K562 (cell line): ENCODE measurements around the gene DCXR. TPM values are rescaled to one million over a fixed set of nuclear protein-coding genes. Genes with fewer than 3 reads are reported as not detected.

Experiments
- ATAC-seq: fragments of 200-7000 bp; cut with Tn5 transposase; 3 replicates; pipeline ENCODE4 v1.9.1; 2020; ENCODE audit warnings: moderate library complexity
- BruUV-seq: library from RNA; stranded (reverse); fragments of 400-500 nt; replicated peaks from 2 replicates; lab custom pipeline; 2021; lab: Mats Ljungman, UMichigan
- CTCF ChIA-PET: fragments of 300-600 bp; formaldehyde crosslinking; extraction: SDS; loops from one replicate; lab custom pipeline; 2021; ENCODE audit warnings: low intra/inter-chr PET ratio; lab: Yijun Ruan, JAX
- POLR2A ChIA-PET: fragments of 300-600, 350-650 bp; sonication (Branson Sonifier 250); formaldehyde crosslinking; extraction: SDS; loops from one replicate; lab custom pipeline; 2021; ENCODE audit warnings: antibody characterized with exemption, inconsistent platforms; lab: Yijun Ruan, JAX
- DNase-seq, 4 experiments: peaks; one replicate each; pipeline versions ENCODE4 v3.0.0 to v3.0.0-alpha.2; 2011 to 2018; ENCODE audit warnings: low spot score in 3 of 4, mixed read lengths in 3 of 4; ENCODE audit errors: extremely low read depth in 1 of 4
- FAIRE-seq: peaks from 2 replicates; lab custom pipeline; 2011; peaks lifted over from hg19 to GRCh38; lab: Jason Lieb, UNC
- H2AFZ ChIP-seq: 2 replicates; pipeline ENCODE4 v1.6.0; 2011; ENCODE audit warnings: low read depth, low read length, control low read depth, inconsistent platforms
- H3K27ac ChIP-seq: fragments of 200-600 bp; 3 replicates; pipeline ENCODE4 v1.8.0; 2011; ENCODE audit warnings: low read depth, mild to moderate bottlenecking, control low read depth, inconsistent platforms, low read length, moderate library complexity, mixed read lengths; ENCODE audit errors: extremely low read depth
- H3K27me3 ChIP-seq, 2 experiments: fragments of 300-600 bp in 1 of 2; 2 replicates in 1 of 2; 3 replicates in 1 of 2; pipeline versions ENCODE4 v1.6.0 to v1.8.0; 2011; ENCODE audit warnings: inconsistent platforms in 2 of 2, low read length in 2 of 2, mild to moderate bottlenecking in 1 of 2, mixed read lengths in 1 of 2, moderate library complexity in 1 of 2; ENCODE audit not compliant: control insufficient read depth in 2 of 2, insufficient read depth in 2 of 2
- H3K36me3 ChIP-seq: fragments of 300-600 bp; 3 replicates; pipeline ENCODE4 v1.8.0; 2011; ENCODE audit warnings: mild to moderate bottlenecking, low read length, inconsistent platforms; ENCODE audit not compliant: control insufficient read depth, insufficient read depth
- H3K4me1 ChIP-seq, 2 experiments: fragments of 200-600 bp in 1 of 2; replicated peaks in 1 of 2; 2 replicates in 1 of 2; 3 replicates in 1 of 2; pipeline versions ENCODE4 v1.5.1 to v1.8.0; 2011; ENCODE audit warnings: inconsistent platforms in 2 of 2, low read length in 2 of 2, mild to moderate bottlenecking in 1 of 2, mixed read lengths in 1 of 2, moderate library complexity in 1 of 2; ENCODE audit not compliant: control insufficient read depth in 2 of 2, insufficient read depth in 2 of 2
- H3K4me2 ChIP-seq: 2 replicates; pipeline ENCODE4 v1.6.1; 2011; ENCODE audit warnings: low read length, control low read depth, inconsistent platforms, mixed read lengths; ENCODE audit not compliant: insufficient read depth
- H3K4me3 ChIP-seq: fragments of 200-600 bp; sonication (generic), shearing (Covaris generic); 2 replicates; pipeline ENCODE4 v1.5.1; 2016; ENCODE audit warnings: control low read depth, inconsistent platforms
- H3K79me2 ChIP-seq: fragments of 200-600 bp; 3 replicates; pipeline ENCODE4 v1.8.0; 2011; ENCODE audit warnings: low read length, inconsistent platforms; ENCODE audit not compliant: control insufficient read depth, insufficient read depth
- H3K9ac ChIP-seq, 2 experiments: 2 replicates each; pipeline versions ENCODE4 v1.6.0 to v1.6.1; 2011; ENCODE audit warnings: low read depth in 2 of 2, low read length in 2 of 2, control low read depth in 1 of 2, inconsistent platforms in 1 of 2, mild to moderate bottlenecking in 1 of 2, mixed read lengths in 1 of 2; ENCODE audit not compliant: insufficient read depth in 1 of 2
- H3K9me1 ChIP-seq: one replicate; pipeline ENCODE4 v1.6.0; 2011; ENCODE audit warnings: inconsistent platforms, mild to moderate bottlenecking, low read length, moderate library complexity; ENCODE audit not compliant: control insufficient read depth, insufficient read depth
- H3K9me3 ChIP-seq: replicated peaks from 2 replicates; pipeline ENCODE4 v1.5.1; 2011; ENCODE audit warnings: low read depth, low read length, inconsistent platforms; ENCODE audit not compliant: control insufficient read depth, insufficient read depth
- H4K20me1 ChIP-seq: replicated peaks from 2 replicates; pipeline ENCODE4 v1.6.1; 2011; ENCODE audit warnings: low read length, inconsistent platforms, mixed read lengths; ENCODE audit not compliant: control insufficient read depth, insufficient read depth
- ARID2 ChIP-seq: fragments of 450-650 bp; IDR thresholded peaks from 2 replicates; pipeline ENCODE4 v1.6.1; 2017; ENCODE audit warnings: antibody characterized with exemption, mild to moderate bottlenecking
- CGGBP1 ChIP-seq: fragments of 250-450 bp; sonication (Bioruptor Pico); IDR thresholded peaks from 2 replicates; pipeline ENCODE4 v1.9.0; 2021; ENCODE audit warnings: mild to moderate bottlenecking
- E2F8 ChIP-seq: fragments of 450-650 bp; IDR thresholded peaks from 2 replicates; pipeline ENCODE4 v1.7.1; 2018; ENCODE audit warnings: mild to moderate bottlenecking, low read depth; ENCODE audit not compliant: partially characterized antibody
- HDAC2 ChIP-seq: fragments of 450-650 bp; IDR thresholded peaks from 2 replicates; pipeline ENCODE4 v1.6.1; 2016; ENCODE audit warnings: mild to moderate bottlenecking
- HMG20B ChIP-seq: fragments of 250-450 bp; sonication (Bioruptor Pico); IDR thresholded peaks from 2 replicates; pipeline ENCODE4 v1.5.0; 2021; ENCODE audit warnings: mild to moderate bottlenecking
- MCM7 ChIP-seq, 2 experiments: fragments of 450-650 bp; IDR thresholded peaks; 2 replicates each; pipeline ENCODE4 v1.6.1; 2016 to 2018
- NEUROD1 ChIP-seq: fragments of 150-350 bp; IDR thresholded peaks from 2 replicates; pipeline ENCODE4 v1.6.1; 2014; ENCODE audit warnings: borderline replicate concordance, low read length, low read depth; ENCODE audit not compliant: partially characterized antibody
- SREBF1 ChIP-seq: fragments of 150-350 bp; IDR thresholded peaks from 2 replicates; pipeline ENCODE4 v1.6.1; 2014; ENCODE audit warnings: antibody characterized with exemption, low read depth, low read length, borderline replicate concordance
- ZBTB12 ChIP-seq: fragments of 250-450 bp; sonication (Bioruptor Pico); IDR thresholded peaks from 2 replicates; pipeline ENCODE4 v1.4.0; 2020
- ZFX ChIP-seq: sonication (generic); formaldehyde crosslinking; IDR thresholded peaks from 2 replicates; pipeline ENCODE4 v1.8.0; 2022; ENCODE audit warnings: mild to moderate bottlenecking, missing genetic modification reagents, moderate library complexity
- ZNF444 ChIP-seq: fragments of 250-450 bp; sonication (Bioruptor Pico); IDR thresholded peaks from 2 replicates; pipeline ENCODE4 v1.4.0; 2020; ENCODE audit warnings: mild to moderate bottlenecking, moderate library complexity
- ZNF780A ChIP-seq: fragments of 250-450 bp; sonication (Bioruptor Pico); IDR thresholded peaks from 2 replicates; pipeline ENCODE4 v1.5.0; 2021; ENCODE audit warnings: mild to moderate bottlenecking
- WGBS: fragments of 100-300 bp; shearing (Covaris generic); methylation state at CpG from one replicate; pipeline ENCODE4 v1.1.6; 2016; ENCODE audit warnings: low coverage, mixed read lengths; ENCODE audit not compliant: insufficient coverage; ENCODE audit errors: missing lambda C conversion rate; 5-methylcytosine and 5-hydroxymethylcytosine counted together
- in situ Hi-C: fragments of 300-500 bp; cut with MboI; formaldehyde crosslinking; loops from 4 replicates; pipeline ENCODE4 v1.15.0; 2018; ENCODE audit warnings: inconsistent platforms, mixed read lengths
- intact Hi-C: fragments of 100-400 bp; cut with micrococcal nuclease; formaldehyde crosslinking; loops from 2 replicates; pipeline ENCODE4 v1.14.2; 2022
- polyA plus RNA-seq, 8 experiments: library from polyadenylated mRNA; depleted of rRNA in 4 of 8; stranded (reverse) in 5 of 8; unstranded in 3 of 8; fragments of >200 nt; fragmentation: Nextera tagmentation in 2 of 8; fragmentation: Illumina TruSeq in 1 of 8; extraction: Ambion mirVana in 2 of 8; extraction: Trizol in 1 of 8; gene quantifications; 2 replicates each; pipeline versions ENCODE4 v1.2.1 to v1.2.3, GENCODE V29; 2011 to 2014; ENCODE audit warnings: inconsistent platforms in 1 of 8, missing spikeins in 1 of 8
- total RNA-seq, 7 experiments: library from RNA; depleted of rRNA in 6 of 7; stranded (reverse); fragments of >200 nt in 6 of 7; fragmentation: Illumina TruSeq in 2 of 7; extraction: Trizol in 2 of 7; gene quantifications; 2 replicates each; pipeline versions ENCODE4 v1.2.1 to v1.2.3, GENCODE V29; 2011 to 2021; ENCODE audit warnings: low replicate concordance in 1 of 7
- TF ChIP-seq, protein P1 (sequence below): fragments of 250-450 bp; sonication (Bioruptor Pico); IDR thresholded peaks from 2 replicates; pipeline ENCODE4 v1.4.0; 2020; ENCODE audit warnings: mild to moderate bottlenecking, moderate library complexity, borderline replicate concordance

Gene DCXR
- total and polyA plus RNA-seq, 9 of the 15 experiments (the other 6 are each of a cell fraction or from before 2014, with no cell fraction given) = 21.3 to 274 (median 156) TPM

- no peak for TF ChIP-seq MCM7 (IDR thresholded peaks at IDR 0.05)
These were observed 40.9 kb upstream of the DCXR start (continued) for GRCh38 chr17:82078433-82078832.

- no peak overlapping the region for H3K4me3 ChIP-seq
- H3K4me2 ChIP-seq = no peak overlapping the region
- peak in 1 of 4 experiments; percentile 38 for DNase-seq
- H2AFZ ChIP-seq = no peak overlapping the region
- in situ Hi-C loops (no loop called here), intact Hi-C loops (no loop called here)
- CTCF ChIA-PET = no interaction called here
- H3K27me3 ChIP-seq = no peaks in the 10 kb centered on the region
- no peak overlapping the region for H3K27ac ChIP-seq
- H3K9ac ChIP-seq = no peak overlapping the region
- no peaks in the 10 kb centered on the region; the same call in 2 of the 3 replicates for H3K79me2 ChIP-seq
- H4K20me1 ChIP-seq = peaks cover 27% of the 10 kb centered on the region
- FAIRE-seq = peak; percentile 46
- POLR2A ChIA-PET = interaction anchor here (0.7 to 4.2 kb wide), 6 partner anchors 10 to 208 kb away, joined by 3 to 52 read pairs (median 5); partner anchors contain the start of gene DUS1L
- H3K9me1 ChIP-seq = peaks cover 3% of the 10 kb centered on the region
- H3K9me3 ChIP-seq = no peaks in the 10 kb centered on the region
- H3K36me3 ChIP-seq = peaks cover 51% of the 10 kb centered on the region; the same call in 2 of the 3 replicates
- 72% methylated on average over 26 of the region's 28 CpGs for WGBS
- peak; percentile 27 for ATAC-seq
- H3K4me1 ChIP-seq = peaks cover 0 to 57% of the 10 kb centered on the region in 2 experiments; a peak in 2 of 5 replicates
- BruUV-seq = no TSS peak
- TF ChIP-seq HMG20B (CRISPR knock-in tag) (no peak), ZNF444 (CRISPR knock-in tag) (no peak), ZBTB12 (CRISPR knock-in tag) (no peak), CGGBP1 (CRISPR knock-in tag) (no peak), NEUROD1 (no peak), SREBF1 (no peak), ZFX (no peak), ARID2 (no peak), E2F8 (peak; percentile 60), ZNF780A (no peak), HDAC2 (no peak)
- TF ChIP-seq, protein P1, sequence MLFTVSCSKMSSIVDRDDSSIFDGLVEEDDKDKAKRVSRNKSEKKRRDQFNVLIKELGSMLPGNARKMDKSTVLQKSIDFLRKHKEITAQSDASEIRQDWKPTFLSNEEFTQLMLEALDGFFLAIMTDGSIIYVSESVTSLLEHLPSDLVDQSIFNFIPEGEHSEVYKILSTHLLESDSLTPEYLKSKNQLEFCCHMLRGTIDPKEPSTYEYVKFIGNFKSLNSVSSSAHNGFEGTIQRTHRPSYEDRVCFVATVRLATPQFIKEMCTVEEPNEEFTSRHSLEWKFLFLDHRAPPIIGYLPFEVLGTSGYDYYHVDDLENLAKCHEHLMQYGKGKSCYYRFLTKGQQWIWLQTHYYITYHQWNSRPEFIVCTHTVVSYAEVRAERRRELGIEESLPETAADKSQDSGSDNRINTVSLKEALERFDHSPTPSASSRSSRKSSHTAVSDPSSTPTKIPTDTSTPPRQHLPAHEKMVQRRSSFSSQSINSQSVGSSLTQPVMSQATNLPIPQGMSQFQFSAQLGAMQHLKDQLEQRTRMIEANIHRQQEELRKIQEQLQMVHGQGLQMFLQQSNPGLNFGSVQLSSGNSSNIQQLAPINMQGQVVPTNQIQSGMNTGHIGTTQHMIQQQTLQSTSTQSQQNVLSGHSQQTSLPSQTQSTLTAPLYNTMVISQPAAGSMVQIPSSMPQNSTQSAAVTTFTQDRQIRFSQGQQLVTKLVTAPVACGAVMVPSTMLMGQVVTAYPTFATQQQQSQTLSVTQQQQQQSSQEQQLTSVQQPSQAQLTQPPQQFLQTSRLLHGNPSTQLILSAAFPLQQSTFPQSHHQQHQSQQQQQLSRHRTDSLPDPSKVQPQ (CRISPR knock-in tag) = no peak
These were observed 40.3 kb upstream of the DCXR start for GRCh38 chr17:82077617-82078358.
